ENCODE results near the gene SEMA3F.
A peak's percentile ranks its signal among the peaks of the same experiment; 100 is the strongest.

Gene SEMA3F

GRCh38 chr3:50154840-50155490 is at the start of gene SEMA3F:
TSS of gene SEMA3F (plus strand) at chr3:50155324. CDS start at chr3:50159623, 4,299 bp downstream.
- DNase-seq, result peak; percentile 82

- DNase-seq, result no peak
Observed at GRCh38 chr3:50111757-50112156, 43.4 kb upstream of the SEMA3F start.

- DNase-seq, result peak; percentile 73
Observed at GRCh38 chr3:50112462-50112861, 42.7 kb upstream of the SEMA3F start.

- no peak for DNase-seq
Observed at GRCh38 chr3:50117120-50117519, 38.0 kb upstream of the SEMA3F start.

GRCh38 chr3:50118237-50118636 is 36.9 kb upstream of the SEMA3F start:
- DNase-seq, result no peak

DNA sequence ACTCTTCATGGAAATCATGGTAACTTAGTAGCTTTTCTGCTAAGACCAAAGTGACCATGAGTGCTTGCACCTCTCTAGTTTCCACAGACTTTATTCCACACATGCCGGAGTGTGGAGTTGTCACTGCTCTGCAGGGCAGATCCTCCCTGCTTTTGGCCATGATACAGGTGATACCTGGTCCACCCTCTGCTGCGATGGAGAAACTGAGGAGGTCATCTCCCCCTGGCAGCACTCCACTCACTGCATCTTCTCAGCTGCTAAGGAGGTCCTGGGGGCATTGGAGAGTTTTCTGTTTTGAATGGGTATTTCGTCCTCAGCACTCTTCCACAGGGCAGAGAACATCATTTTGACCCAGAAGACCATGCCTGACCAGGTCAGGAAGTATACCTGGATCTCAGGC is 35.3 kb upstream of the SEMA3F start:
- no peak for DNase-seq

GRCh38 chr3:50120364-50121071 is 34.6 kb upstream of the SEMA3F start:
- DNase-seq, result no peak

DNA sequence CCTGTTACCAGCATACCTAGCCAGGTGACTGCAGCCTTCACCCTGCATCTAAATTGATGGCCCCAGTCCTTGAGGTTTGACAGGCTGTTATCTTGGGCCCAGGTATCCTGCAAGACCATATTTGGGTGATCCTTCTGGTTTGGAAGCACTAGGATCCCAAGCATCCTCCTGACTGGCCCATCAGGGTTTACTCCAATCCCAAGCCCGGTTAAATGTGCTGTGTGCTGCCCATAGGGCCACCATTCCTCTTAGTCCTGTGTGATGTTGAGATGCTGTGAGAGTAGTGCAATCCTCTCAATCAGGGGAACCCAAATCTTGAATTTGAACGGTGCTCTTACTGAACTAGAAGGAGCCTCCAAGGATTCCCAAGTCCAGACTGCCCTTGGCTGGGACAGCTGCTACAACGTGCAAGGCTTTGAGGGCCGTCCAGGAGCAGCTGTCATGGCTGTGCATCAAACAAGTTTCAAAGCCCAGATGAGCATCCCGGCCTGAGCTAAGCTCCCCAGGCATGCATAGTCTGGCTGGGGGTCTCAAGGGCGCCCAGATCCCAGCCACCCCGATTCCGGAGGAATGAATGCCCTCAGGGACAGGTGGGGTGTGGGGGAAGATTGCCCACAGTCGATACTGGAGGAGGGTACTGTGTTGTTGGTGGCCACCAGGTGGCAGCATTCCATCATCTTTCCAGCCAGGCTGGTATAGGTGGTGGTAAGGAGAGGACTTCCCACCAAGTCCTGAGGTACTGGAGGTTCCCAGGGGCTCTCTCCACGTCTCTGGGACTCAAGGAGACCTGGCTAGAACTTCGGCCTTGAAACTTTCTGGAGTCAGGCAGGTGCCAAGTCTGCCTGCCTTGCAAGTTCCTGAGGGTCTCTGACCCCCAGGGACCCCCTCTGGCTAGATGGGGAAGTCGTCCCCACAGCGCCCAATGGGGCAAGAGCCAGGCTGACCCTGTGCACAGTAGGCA is 33.8 kb upstream of the SEMA3F start:
- DNase-seq, result peak; percentile 69

GRCh38 chr3:50122071-50122470 is 33.1 kb upstream of the SEMA3F start:
- no peak for DNase-seq

DNA sequence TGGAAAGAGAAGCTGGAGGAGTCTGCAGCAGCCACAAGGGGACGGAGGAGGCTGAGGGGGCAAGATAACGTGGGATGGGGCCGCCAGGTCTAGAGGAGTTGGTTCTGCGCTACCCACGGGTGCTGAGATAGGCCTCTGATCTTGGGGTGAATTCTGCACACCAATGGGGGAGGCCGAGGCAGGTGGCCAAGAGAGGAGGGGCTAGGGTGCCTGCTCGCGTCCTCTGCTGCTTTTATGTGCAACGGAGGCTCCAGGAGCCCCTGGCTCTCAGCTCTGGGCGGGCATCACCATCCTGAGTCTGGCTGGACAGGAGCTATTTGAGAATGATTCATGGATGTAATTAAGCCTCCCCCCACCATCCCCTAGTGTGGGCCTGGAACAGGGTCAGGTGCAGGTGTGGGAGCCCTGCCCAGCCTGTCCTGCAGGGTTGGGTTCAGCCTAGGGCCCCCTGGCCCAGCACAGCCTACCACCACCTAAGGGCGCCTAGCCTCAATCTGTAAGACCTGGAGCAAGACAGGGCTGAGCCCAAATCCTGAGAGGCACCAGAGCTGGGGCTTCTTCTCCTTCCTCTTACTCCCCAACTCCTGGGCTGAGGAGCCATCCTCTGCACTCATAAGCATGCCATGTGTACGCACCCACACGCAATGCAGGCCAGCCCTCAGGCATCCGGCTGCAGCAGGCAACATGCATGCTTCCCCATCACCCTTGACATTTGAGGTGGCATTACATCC is 32.3 kb upstream of the SEMA3F start:
- DNase-seq, result no peak

DNA sequence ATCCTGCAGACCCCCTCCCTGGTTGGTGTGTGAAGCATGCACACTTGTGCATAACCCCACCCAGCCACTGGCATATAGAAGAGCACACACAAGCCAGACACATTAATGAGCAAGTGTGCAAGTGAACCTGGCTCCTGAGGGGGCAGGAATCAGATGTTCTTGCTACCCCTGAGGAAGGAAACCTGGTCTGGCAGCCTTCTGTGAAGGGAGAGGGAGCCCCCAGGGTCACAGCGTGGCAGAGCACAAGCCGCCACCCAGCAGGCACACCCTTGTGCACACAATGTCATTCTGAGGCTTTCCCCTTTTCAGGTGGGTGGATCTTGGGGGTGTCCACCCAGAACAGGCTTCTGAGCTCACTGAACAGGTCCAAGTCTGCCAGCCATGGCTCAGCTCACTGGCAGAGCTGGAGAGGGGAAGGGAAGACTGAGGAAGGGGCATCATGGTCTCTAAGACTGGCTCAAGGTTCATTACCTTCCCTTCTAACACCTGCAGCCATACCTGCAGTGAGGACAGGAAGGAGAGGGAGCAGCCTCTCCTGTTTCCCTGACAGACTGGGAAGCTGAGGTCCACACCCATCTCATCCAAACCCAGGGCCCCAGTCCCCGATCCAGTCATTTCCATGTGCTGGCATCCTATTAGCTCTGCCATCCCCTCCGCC is 31.6 kb upstream of the SEMA3F start:
- no peak for DNase-seq

GRCh38 chr3:50124052-50124799 is 30.9 kb upstream of the SEMA3F start:
- peak; percentile 10 for DNase-seq

DNA sequence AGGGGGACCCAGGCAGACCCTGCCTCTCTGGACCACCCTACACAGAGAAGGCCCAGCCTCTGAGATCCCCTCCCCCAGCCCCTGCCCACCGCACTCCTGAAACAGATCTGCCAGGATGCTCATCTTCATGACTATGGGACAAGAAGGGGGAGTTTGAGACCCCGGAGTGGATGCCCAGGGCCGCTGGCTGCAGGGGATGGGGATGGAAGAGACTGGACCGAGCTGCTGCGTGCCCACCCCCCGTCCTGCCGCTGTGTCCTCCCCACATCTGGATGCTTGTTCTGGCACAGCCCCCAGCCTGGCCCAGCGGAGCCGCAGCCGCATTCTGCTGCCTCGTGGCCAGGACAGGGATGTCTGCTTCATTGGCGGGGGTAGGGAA is 30.3 kb upstream of the SEMA3F start:
- no peak for DNase-seq

DNA sequence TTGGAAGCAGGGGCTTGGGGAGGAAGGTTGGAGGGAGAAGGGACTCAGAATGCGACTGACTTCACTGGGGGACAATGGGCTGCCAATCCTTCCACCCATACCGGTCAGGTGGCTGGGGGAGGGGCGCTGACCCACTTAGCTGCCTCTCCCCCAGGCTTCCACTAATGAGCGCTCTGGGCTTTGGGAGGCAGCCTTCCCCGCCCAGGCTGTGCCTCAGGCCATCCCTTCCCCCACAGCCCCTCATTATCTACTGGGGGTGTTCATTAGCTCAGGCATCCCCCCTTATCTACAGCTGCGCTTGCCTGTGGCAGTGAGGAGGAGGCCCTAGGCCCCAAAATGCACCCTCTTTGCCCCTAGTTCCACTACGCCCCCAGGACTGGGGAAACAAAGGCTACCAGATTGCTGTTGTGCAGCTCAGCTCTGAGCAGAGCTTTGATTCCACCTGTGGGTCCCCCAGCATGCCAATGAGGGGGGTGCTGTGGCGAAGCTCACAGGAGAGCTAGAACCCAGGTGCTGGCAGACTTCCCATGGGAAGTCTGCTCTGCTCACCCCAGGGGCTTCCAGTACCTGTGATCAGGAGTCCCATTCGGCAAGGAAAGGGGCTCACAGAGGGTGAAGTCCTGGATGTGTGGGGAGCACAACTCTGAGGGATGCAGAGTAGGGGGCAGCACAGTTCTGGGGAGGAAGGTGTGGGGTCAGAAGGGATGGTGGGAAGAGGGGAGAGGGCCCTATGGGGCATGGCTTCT is 29.4 kb upstream of the SEMA3F start:
- no peak for DNase-seq

DNA sequence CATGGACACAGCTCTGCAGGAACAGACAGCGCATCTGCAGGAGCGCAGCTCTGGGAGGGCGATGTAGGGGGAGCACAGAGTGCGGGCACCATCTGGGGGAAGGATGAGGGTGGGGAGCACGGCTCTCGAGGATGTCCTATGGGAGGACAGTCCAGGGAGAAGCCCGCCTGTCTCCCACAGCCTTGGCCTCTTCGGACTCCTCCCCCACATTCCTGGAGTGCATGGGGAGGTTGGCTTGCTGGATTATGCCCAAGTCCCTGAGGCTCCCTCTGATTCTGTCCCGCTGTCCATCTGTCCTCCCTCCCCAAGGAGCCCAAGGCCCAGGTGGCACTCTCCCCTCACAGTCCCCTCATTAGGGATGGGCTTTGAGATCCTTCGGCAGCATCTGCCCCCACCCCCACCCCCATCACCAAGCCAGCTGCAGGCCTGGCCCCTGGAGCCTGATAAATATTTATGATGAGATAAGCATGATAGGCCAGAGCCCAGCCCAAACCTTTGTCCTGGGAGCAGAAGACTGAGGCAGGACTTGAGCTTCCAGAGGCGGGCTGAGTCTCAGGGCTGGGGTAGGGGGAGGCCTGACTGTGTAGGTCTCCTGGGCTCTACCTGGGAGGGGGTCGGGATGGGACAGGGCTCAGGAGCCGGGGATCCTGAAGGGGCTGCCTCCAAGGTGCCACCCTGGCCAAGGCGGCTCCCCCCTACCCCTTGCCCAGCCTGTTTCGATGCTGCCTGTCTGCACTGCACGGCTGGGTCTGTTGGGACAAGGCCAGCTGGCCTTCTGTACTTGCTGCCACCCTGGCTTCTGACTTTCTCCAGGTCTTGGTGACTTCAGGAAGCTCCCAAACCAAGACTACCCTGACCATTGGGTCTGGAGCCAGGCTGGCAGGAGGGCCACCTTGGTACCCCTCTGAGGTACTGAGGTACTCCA is 28.6 kb upstream of the SEMA3F start:
- no peak for DNase-seq

DNA sequence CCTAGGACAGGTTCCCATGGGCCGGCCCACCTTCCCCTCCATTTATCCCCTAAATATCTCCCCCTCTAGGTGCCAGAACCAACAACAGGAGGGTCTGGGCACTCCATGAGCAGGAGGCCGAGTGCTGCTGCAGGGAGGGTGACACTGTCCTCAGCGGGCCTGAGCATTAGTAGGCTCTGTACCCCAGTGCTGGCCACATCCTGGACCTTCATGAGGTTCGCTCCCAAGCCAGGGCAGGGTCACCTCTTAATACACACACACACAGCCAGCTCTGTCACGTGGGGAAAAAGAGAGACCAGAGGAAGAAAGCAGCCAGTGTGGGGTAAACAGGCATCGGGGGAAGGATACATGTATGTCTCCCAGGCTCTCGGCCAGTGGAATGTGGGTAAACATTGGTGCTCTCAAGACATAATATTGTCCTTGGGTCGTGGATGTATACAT is 27.9 kb upstream of the SEMA3F start:
- no peak for DNase-seq

DNA sequence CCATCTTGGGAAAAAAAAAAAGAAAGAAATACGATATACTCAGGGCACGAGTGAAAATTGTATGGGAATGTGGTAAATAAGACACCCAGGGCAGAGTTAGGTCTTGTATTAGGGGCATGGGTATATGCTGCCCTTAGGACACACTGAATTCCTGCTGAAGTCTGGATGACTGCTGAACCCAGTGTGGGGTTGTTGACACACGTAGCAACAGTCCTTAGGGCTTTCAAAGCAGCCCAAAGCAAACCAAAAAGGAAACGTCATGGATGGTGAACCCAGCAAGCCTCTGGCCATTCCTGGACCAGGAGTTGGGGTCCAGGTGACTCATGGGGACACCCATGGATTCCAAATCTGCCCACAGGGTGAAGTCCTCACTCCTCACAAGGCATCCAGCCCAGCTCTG is 27.1 kb upstream of the SEMA3F start:
- DNase-seq, result no peak

GRCh38 chr3:50130436-50130835 is 24.7 kb upstream of the SEMA3F start:
- no peak for DNase-seq

DNA sequence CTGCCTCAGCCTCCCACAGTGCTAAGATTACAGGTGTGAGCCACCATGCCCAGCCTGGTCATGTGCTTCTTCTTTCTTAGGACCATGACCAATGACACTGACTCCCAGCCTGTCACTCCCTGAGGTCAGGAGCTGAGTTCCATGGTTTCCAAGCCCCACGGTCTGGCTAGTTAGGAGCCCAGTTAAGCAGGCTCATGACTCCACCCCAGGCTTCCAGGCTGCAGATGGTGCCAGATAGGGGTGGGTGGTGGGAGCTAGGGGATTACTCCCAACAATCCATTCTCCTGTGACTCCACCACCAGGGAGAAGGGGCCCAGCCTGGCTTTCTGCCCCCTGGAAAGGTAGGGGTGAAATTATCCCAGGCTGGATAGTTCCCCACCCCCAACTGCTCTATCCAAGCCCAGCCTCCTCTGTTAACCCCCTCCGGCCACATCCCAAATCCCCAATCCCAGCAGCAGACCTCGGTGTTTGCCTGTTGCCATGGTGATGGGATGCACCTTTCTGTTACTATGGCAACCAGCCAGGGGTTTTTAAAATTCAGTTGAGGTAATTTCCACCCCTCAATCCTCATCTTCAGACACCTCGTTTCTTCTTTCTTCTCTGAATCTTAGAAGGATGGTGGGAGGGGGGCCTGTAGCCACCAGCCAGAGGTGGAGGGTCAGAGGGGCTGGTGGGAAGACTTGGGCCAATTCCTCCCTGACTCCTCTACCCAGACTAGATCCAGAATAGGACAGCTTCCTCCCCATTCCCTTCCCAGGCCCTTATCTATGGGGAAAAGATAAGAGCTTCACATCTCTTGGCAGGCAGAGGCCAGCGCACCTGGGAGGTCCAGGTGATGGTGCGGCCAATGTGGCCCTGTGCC is 22.5 kb upstream of the SEMA3F start:
- DNase-seq, result peak; percentile 43

All from DMS53 (cell line).